Calu3 (cell line): Measurements from ENCODE around the gene ZBTB7B. TPM values are rescaled to one million over a fixed set of nuclear protein-coding genes. Genes with fewer than 3 reads are reported as not detected.

Experiments
- BruUV-seq: library from RNA; stranded (reverse); fragments of 400-500 nt; replicated peaks from 2 replicates; lab custom pipeline; 2021; lab: Mats Ljungman, UMichigan
- CTCF ChIA-PET: fragments of 300-600 bp; sonication (Branson Sonifier 250); formaldehyde crosslinking; loops from one replicate; lab custom pipeline; 2022; ENCODE audit warnings: antibody characterized with exemption; lab: Charles Lee
- DNase-seq: peaks from one replicate; pipeline ENCODE4 v3.0.0; 2022
- H3K27ac Mint-ChIP-seq: one replicate; pipeline ENCODE4 v1.8.0; 2022; ENCODE audit warnings: mixed read lengths; ENCODE audit not compliant: unreplicated experiment
- H3K27me3 Mint-ChIP-seq: one replicate; pipeline ENCODE4 v1.8.0; 2022; ENCODE audit warnings: mixed read lengths; ENCODE audit not compliant: unreplicated experiment
- H3K36me3 Mint-ChIP-seq: one replicate; pipeline ENCODE4 v1.8.0; 2022; ENCODE audit warnings: mild to moderate bottlenecking, moderate library complexity, mixed read lengths; ENCODE audit not compliant: insufficient read depth, unreplicated experiment
- H3K4me1 Mint-ChIP-seq: one replicate; pipeline ENCODE4 v1.8.0; 2022; ENCODE audit warnings: mild to moderate bottlenecking, low read depth, mixed read lengths; ENCODE audit not compliant: unreplicated experiment
- H3K4me3 Mint-ChIP-seq: one replicate; pipeline ENCODE4 v1.8.0; 2022; ENCODE audit warnings: mild to moderate bottlenecking, low read depth, moderate library complexity, mixed read lengths; ENCODE audit not compliant: unreplicated experiment
- H3K9me3 Mint-ChIP-seq: one replicate; pipeline ENCODE4 v1.8.0; 2022; ENCODE audit warnings: low read depth, mixed read lengths; ENCODE audit not compliant: unreplicated experiment
- CTCF ChIP-seq: fragments of 200-600 bp; IDR thresholded peaks from one replicate; pipeline ENCODE4 v1.8.0; 2022; ENCODE audit warnings: antibody characterized with exemption; ENCODE audit not compliant: unreplicated experiment
- intact Hi-C: fragments of 100-400 bp; cut with micrococcal nuclease; formaldehyde crosslinking; loops from one replicate; pipeline ENCODE4 v1.10.0; 2022; ENCODE audit not compliant: unreplicated experiment
- total RNA-seq: library from RNA; stranded (reverse); gene quantifications from 2 replicates; pipeline ENCODE4 v1.2.3, GENCODE V29; 2022

ZBTB7B gene
- total RNA-seq, 1 experiment from 2014 or later: 64.7 TPM

GRCh38 chr1:155034318-155035208 is 32.0 kb downstream of the ZBTB7B start:
- H3K36me3 Mint-ChIP-seq: no peaks in the 10 kb centered on the region
- DNase-seq: no peak
- CTCF ChIA-PET: interaction anchor here (1.9 kb wide), 1 partner anchor 16 kb away, joined by 5 read pairs; the partner anchor contains the start of gene ADAM15
- no peak for TF ChIP-seq CTCF
- H3K4me3 Mint-ChIP-seq: no peak overlapping the region
- H3K27ac Mint-ChIP-seq: no peak overlapping the region
- intact Hi-C loops: no loop called here
- no peaks in the 10 kb centered on the region for H3K9me3 Mint-ChIP-seq
- H3K27me3 Mint-ChIP-seq: peaks cover 22% of the 10 kb centered on the region
- H3K4me1 Mint-ChIP-seq: peaks cover 17% of the 10 kb centered on the region
- BruUV-seq: no TSS peak

- CTCF ChIA-PET: no interaction called here
- no TSS peak for BruUV-seq
- Mint-ChIP-seq H3K27ac (no peak overlapping the region), H3K9me3 (no peaks in the 10 kb centered on the region), H3K27me3 (peaks cover 20% of the 10 kb centered on the region), H3K4me3 (no peak overlapping the region), H3K36me3 (no peaks in the 10 kb centered on the region), H3K4me1 (peaks cover 17% of the 10 kb centered on the region)
- TF ChIP-seq CTCF: no peak
- intact Hi-C loops: no loop called here
- no peak for DNase-seq
These were observed 33.3 kb downstream of the ZBTB7B start for GRCh38 chr1:155035936-155036335.

- DNase-seq: no peak
- no peak overlapping the region for H3K27ac Mint-ChIP-seq
- no peak for TF ChIP-seq CTCF
- BruUV-seq: no TSS peak
- peaks cover 20% of the 10 kb centered on the region for H3K27me3 Mint-ChIP-seq
- CTCF ChIA-PET: interaction anchor here (1.2 kb wide), 1 partner anchor 8 kb away, joined by 4 read pairs; no protein-coding TSS in a partner anchor
- H3K4me1 Mint-ChIP-seq: peaks cover 17% of the 10 kb centered on the region
- no peaks in the 10 kb centered on the region for H3K36me3 Mint-ChIP-seq
- no peak overlapping the region for H3K4me3 Mint-ChIP-seq
- H3K9me3 Mint-ChIP-seq: no peaks in the 10 kb centered on the region
- intact Hi-C loops: no loop called here
These were observed 34.4 kb downstream of the ZBTB7B start for GRCh38 chr1:155037043-155037442.

- Mint-ChIP-seq H3K27me3 (peaks cover 20% of the 10 kb centered on the region), H3K4me1 (peaks cover 17% of the 10 kb centered on the region), H3K9me3 (no peaks in the 10 kb centered on the region), H3K4me3 (no peak overlapping the region), H3K27ac (no peak overlapping the region), H3K36me3 (no peaks in the 10 kb centered on the region)
- BruUV-seq: no TSS peak
- CTCF ChIA-PET: no interaction called here
- no peak for TF ChIP-seq CTCF
- no peak for DNase-seq
- intact Hi-C loops: no loop called here
These were observed 35.3 kb downstream of the ZBTB7B start for GRCh38 chr1:155037851-155038441.
